ENCODE results near the gene ZACN.

DNA sequence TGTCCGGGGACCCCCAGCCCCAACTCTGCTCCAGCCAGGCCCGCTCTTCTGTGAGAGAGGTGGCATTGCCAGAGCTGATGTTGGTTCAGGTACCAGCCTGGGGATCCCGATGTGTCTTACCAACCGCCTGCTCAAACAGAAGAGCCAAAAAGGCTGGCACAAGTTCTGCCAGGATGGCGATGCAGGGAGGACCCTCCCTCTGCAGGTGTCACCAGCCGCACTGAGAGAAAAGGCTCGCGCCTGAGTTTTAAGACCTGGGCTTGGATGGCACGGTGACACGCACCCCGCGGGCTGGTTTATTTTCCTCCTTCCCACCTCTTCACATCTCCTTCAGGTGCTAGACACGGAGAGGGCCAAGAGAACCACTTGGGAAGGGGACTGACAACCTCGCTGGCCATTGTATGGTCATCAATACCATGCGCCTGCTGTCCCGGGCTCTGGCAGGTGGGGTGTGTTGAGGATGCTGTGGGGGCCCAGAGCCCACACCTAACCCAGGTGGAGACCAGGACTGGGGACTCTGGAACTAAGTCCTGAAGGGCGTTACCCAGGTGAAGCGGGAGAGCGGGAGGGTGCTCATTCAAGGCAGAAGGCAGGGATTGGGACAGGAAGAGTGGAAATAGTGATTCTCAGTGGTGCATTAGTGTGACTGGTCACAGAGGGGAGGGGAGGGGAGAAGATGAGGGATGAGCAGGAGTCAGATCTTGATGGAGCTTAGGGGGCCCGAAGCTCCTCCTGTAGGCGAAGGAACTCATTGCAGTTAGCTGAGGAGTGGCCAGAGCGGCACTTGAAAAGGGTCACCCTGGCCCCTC is 45.8 kb downstream of the ZACN start:
- TF ChIP-seq, protein P1, sequence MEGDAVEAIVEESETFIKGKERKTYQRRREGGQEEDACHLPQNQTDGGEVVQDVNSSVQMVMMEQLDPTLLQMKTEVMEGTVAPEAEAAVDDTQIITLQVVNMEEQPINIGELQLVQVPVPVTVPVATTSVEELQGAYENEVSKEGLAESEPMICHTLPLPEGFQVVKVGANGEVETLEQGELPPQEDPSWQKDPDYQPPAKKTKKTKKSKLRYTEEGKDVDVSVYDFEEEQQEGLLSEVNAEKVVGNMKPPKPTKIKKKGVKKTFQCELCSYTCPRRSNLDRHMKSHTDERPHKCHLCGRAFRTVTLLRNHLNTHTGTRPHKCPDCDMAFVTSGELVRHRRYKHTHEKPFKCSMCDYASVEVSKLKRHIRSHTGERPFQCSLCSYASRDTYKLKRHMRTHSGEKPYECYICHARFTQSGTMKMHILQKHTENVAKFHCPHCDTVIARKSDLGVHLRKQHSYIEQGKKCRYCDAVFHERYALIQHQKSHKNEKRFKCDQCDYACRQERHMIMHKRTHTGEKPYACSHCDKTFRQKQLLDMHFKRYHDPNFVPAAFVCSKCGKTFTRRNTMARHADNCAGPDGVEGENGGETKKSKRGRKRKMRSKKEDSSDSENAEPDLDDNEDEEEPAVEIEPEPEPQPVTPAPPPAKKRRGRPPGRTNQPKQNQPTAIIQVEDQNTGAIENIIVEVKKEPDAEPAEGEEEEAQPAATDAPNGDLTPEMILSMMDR (IDR thresholded peaks at IDR 0.05; ENCODE audit: poor library complexity): peak; percentile 12
- TF ChIP-seq EZH2 (IDR thresholded peaks at IDR 0.05; ENCODE audit: borderline replicate concordance): no peak
- no peak for TF ChIP-seq EZH2phosphoT487 (IDR thresholded peaks at IDR 0.05; ENCODE audit: low read depth, severe bottlenecking, unreplicated experiment)

Measured in hepatocyte (in vitro differentiated cells).